Measurements from ENCODE around the gene SAMD4A.

Gene SAMD4A

DNA sequence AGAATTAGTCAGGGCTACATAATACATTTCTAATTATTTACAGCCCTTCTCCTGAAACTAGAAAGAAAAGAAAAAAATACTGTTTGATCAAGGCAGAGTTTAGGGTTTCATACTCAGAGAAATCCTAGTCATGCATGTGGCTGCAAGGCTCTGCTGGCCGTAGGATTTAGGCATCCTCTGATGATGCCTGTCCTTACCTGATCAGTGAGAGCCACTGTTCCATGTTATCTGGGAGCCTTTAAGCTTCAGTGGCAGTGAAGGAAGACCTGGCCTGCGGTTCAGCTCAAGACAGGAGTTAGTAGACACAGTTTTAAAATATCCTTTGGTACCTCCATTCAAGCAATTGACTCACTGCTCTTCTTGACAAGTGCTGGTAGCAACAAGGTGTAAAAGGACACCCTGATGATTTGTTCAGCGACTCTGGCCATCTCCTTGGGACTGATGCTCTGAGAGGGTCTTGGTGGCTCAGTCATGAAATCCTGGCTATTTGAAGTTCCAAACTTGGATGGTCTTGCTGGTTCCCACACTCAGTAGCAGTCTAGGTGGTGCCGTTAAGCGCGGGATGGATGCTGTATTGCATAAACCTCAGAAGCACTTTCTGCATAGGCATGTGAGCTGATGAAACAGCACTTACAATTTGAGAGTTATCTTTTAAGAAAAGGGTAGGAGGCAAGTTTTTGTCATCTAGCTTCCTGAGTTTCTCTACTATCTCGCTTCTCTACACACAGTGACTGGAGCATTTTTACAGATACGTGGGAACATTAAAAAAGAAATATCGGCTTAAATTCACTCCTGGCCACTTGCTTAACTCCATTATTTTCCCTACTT lies 162.0 kb downstream of the SAMD4A start:
- Histone ChIP-seq H3K4me3 (no peak overlapping the region), H3K27ac (no peak overlapping the region)
- DNase-seq (ENCODE audit: low spot score): no peak
- TF ChIP-seq, protein P1, sequence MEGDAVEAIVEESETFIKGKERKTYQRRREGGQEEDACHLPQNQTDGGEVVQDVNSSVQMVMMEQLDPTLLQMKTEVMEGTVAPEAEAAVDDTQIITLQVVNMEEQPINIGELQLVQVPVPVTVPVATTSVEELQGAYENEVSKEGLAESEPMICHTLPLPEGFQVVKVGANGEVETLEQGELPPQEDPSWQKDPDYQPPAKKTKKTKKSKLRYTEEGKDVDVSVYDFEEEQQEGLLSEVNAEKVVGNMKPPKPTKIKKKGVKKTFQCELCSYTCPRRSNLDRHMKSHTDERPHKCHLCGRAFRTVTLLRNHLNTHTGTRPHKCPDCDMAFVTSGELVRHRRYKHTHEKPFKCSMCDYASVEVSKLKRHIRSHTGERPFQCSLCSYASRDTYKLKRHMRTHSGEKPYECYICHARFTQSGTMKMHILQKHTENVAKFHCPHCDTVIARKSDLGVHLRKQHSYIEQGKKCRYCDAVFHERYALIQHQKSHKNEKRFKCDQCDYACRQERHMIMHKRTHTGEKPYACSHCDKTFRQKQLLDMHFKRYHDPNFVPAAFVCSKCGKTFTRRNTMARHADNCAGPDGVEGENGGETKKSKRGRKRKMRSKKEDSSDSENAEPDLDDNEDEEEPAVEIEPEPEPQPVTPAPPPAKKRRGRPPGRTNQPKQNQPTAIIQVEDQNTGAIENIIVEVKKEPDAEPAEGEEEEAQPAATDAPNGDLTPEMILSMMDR (IDR thresholded peaks at IDR 0.05): no peak

DNA sequence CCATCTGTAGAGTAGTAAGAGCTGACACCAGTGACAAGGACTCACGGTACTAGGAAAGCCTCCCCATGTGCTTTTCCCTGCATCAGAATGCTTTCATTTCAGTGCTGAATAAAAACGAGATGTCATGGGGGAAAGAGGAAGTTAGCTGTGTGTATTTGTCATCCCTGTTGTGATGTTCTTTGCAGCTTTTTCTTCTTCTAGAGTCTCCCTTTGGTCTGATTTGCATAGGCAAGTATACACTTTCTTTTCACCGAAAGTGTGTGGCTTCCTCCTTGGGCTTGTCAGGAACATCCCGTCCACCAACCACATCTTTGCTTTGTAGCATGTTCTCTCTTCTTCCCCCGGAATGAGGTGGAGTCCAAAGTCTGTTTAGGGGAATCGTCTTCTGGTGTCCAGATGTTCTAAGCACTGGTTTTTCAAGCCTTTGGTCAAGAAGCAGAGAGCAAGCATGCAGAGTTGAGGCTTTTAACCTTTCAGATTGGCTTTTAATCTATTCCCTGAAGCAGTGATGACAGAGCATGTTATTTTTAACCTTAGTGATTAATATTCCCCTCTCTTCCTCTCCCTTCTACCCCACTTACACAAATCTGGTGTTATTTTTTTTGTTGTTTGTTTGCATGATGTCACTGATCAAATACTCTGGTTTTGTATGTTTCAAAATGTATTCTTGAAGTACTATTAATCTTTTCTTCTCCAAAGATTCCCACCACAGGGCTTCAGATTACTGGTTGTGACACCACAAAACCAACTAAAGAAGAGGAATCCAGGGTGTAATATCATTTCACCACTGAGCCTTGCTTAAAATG lies 163.4 kb downstream of the SAMD4A start:
- Histone ChIP-seq H3K4me3 (peak overlapping the region; percentile 35), H3K27ac (peak overlapping the region in 1 of 2 donors; percentile 24)
- TF ChIP-seq, protein P1 (IDR thresholded peaks at IDR 0.05): no peak
- no peak for DNase-seq (ENCODE audit: low spot score)

DNA sequence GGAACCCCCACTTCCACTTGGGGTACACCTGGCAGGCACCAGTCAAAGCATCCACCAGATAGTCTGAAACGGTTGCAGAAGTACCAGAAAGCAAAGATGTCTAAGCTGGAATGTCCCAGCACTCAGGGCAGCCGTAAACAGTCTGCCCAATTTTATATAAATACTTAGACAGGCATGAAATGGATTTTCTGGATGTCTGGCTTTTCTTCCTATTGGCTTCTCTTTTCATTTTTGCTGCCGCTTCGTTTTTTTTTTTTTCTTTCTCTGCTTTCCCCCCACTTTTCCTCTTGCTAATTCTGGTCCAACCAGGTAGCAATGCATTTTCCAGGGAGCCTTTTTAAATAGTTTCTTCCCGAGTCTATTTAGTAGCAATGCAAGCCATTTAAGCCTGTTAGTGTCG lies 168.0 kb downstream of the SAMD4A start:
- TF ChIP-seq, protein P1 (IDR thresholded peaks at IDR 0.05): no peak
- Histone ChIP-seq H3K27ac (peak overlapping the region; percentile 49 to 50), H3K4me3 (no peak overlapping the region)
- DNase-seq (ENCODE audit: low spot score): no peak

DNA sequence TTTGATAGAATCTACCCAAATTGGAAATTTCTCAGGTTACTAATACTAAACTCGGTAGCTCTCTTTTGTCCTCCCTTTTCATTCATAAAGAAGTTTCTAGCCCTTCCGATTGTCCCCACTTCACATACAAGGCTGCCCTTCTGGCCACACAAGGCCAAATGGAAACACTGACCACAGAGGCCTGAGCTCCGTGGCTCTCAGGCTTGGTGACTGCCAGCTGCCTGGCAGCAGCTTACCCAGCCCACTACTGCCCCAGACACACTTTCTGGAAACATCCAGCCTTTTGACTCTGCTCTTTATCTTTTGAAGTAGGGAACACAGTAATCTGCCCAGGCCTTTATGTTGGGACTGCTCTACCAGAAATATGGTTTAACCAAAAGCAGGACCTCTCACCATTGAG lies 168.5 kb downstream of the SAMD4A start:
- Histone ChIP-seq H3K4me3 (no peak overlapping the region), H3K27ac (peak overlapping the region; percentile 49 to 50)
- DNase-seq (ENCODE audit: low spot score): no peak
- TF ChIP-seq, protein P1 (IDR thresholded peaks at IDR 0.05): no peak

DNA sequence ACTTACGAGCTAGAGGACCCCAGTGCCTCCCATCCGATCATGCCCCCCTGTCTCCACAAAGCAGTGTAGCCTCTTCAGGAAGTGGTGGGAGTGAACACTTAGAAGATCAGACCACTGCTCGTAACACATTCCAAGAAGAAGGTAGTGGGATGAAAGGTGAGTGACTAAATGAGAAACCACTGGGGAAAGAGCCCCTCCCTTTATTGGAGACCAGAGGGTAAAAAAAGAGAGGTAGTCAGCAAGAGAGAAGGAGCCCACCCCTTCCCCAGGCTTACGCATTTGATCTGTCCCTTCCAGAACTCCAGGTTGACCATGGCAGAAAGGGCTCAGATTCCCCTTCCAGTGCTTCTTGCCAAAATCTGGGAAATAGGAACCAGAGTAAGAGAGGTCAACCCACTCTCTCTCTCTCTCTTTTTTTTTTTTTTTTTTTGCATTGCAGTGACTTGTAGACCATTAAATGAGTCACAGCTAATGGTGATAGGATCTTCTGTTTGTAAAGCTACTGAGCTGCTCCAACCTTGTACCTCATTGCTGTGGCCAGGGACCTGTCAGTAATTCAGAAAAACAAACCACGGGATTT lies 170.3 kb downstream of the SAMD4A start:
- DNase-seq (ENCODE audit: low spot score): no peak
- Histone ChIP-seq H3K27ac (peak overlapping the region in 1 of 2 donors; percentile 49), H3K4me3 (no peak overlapping the region)
- TF ChIP-seq, protein P1 (IDR thresholded peaks at IDR 0.05): no peak

DNA sequence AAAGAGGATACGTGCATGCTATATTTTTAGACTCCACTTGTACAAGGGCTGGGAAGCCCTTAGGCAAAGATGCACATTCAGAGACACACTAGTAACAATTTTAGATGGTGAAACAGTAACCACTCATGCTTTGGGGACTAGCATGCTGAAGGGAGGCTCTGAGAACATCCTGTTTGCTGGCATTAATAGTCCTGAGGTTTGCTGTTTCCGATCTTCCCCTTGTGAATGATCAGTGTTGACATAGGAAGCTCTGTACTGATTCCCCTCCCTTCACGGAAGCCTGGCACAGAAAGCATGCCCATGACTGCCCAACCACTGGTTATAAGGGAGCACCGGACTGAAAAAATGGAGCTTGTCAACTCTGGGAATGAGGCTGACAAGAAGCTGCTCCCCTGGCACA lies 171.1 kb downstream of the SAMD4A start:
- TF ChIP-seq, protein P1 (IDR thresholded peaks at IDR 0.05): no peak
- Histone ChIP-seq H3K27ac (peak overlapping the region; percentile 29 to 30), H3K4me3 (no peak overlapping the region)
- DNase-seq (ENCODE audit: low spot score): no peak

All from coronary artery (tissue), 2 donors.